Measurements from ENCODE around the gene OR5H1.

DNA sequence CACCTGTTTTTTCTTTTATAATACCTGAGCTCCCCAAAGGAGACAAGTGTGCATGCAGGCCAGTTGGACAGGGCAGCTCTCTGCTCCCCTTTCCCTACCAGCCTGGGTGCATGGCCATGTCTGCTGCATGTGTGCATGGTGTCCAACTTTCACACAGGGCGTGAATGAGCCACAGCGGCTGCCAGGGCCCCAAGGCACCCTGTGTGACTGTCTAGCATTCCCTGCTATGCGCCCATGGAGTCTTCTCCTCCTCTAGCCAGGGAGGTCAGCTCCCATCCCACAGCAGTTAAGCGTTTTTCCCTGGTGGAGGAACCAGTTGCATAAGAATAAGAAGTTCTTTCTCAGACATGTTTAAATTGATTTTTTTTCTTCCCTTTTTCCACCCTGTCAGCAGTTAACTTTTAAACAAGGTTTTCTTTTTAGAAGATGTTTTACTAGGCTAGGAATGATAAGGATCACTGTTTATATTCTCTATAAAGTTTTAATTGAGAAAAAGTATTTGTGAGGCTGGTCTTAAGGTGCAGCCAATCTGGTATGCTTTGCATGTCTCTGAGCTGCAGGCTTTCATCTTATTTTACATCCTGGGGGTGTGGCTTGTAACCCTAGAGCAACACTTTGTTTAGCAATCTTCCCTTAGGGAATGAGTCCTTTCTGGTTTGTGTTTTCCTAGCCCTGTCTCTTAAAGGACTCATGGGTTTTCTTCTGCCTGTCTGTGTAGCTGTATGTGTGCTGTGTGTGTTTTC lies 20.5 kb upstream of the OR5H1 start:
- TF ChIP-seq, protein P1, sequence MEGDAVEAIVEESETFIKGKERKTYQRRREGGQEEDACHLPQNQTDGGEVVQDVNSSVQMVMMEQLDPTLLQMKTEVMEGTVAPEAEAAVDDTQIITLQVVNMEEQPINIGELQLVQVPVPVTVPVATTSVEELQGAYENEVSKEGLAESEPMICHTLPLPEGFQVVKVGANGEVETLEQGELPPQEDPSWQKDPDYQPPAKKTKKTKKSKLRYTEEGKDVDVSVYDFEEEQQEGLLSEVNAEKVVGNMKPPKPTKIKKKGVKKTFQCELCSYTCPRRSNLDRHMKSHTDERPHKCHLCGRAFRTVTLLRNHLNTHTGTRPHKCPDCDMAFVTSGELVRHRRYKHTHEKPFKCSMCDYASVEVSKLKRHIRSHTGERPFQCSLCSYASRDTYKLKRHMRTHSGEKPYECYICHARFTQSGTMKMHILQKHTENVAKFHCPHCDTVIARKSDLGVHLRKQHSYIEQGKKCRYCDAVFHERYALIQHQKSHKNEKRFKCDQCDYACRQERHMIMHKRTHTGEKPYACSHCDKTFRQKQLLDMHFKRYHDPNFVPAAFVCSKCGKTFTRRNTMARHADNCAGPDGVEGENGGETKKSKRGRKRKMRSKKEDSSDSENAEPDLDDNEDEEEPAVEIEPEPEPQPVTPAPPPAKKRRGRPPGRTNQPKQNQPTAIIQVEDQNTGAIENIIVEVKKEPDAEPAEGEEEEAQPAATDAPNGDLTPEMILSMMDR (IDR thresholded peaks at IDR 0.05; ENCODE audit: poor library complexity): no peak
- no peak for TF ChIP-seq EZH2 (IDR thresholded peaks at IDR 0.05; ENCODE audit: borderline replicate concordance)

Measured in hepatocyte (in vitro differentiated cells).